HCT116 (cell line): ENCODE data around the gene ANKRD34C.

ENCODE experiments used
- EZH2 ChIP-seq: fragments of 200-600 bp; sonication (generic); IDR thresholded peaks from 2 replicates; pipeline ENCODE4 v1.6.1; 2017; ENCODE audit warnings: antibody characterized with exemption, mixed run types
- SP1 ChIP-seq: IDR thresholded peaks from 2 replicates; pipeline ENCODE4 v1.6.1; 2012; ENCODE audit warnings: low read depth
- SRF ChIP-seq: IDR thresholded peaks from 2 replicates; pipeline ENCODE4 v1.6.1; 2012; ENCODE audit warnings: low read depth

- TF ChIP-seq EZH2: no peak
- TF ChIP-seq SRF: no peak
- TF ChIP-seq SP1: no peak
These were observed 31.7 kb downstream of the ANKRD34C start for GRCh38 chr15:79314186-79314585.
